Measurements from ENCODE around the gene KRT6C.
"Not testable (repeated sequence)": the region's sequence is repeated elsewhere in the genome, so short reads cannot be mapped to it uniquely, and the experiment has no call there.

The KRT6C gene

DNA sequence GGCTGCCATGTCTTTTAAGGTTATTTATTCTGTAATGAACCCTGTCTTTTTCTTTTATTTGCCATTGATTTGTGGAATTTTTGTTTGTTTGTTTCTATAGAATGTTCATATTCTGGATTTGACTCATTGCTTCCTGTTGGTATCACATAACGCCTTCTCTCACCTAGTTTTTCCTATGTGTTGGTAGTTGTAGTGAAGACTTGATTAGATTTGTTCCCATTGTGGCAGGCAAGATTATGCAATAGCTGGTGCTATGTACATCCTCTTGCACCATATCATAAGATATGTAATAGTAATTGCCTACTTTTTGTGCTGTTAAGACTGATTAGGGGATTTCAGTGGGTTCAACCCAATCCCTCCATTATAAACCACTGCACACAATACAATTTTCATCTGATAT lies 17.8 kb downstream of the KRT6C start:
- DNase-seq (ENCODE audit: low read depth in 2 of 2), result no peak

GRCh38 chr12:52454411-52455201 lies 19.0 kb downstream of the KRT6C start:
- DNase-seq (ENCODE audit: low read depth in 2 of 2), result no peak

DNA sequence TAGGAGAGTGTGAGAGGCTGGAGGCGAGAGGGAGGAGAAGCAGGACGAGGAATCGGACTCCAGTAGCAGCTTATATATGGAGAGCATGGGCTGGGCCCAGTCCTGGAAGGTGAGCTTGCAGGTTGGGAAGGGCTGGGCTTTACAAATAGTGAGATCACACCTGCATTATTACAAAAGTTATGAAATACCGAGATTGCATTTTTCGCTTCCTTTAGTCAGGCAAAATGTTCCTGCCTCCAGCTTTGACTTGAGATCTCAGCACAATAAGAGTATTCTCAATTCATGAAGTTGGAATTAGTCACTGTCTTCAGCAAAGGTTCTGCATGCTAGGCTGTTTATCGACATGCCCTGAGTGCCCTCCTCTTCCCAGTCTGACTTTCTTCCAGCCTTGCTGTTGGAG lies 21.5 kb downstream of the KRT6C start, which contains the start of gene KRT6B:
KRT6B (minus strand) TSS at position 46 of the 400 bp plus-strand sequence. CDS start 68 bp downstream, outside the sequence.
- no peak for DNase-seq (ENCODE audit: low read depth in 2 of 2)

DNA sequence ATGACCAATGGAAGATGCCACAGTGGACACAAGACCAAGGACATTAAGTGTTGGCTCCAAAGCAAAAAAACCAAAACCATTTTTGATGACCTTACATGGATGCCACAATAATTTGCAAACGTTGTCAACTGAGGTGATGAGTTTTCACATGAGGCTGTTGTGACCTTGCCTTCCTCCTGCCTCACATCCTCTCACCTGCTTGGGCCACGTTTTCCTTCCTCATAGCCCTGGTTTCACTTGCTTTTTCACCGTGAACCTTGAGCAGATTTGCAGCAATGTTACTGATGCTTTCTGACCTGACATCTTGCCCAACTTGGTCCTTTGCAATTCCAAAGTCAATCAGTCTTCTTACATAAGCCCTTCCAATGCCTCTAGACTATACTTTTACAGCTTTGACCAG lies 25.4 kb downstream of the KRT6C start:
- no peak for DNase-seq (ENCODE audit: low read depth in 2 of 2)

GRCh38 chr12:52447196-52447595 lies 26.4 kb downstream of the KRT6C start:
- DNase-seq (ENCODE audit: low read depth in 2 of 2), result not testable (repeated sequence)

DNA sequence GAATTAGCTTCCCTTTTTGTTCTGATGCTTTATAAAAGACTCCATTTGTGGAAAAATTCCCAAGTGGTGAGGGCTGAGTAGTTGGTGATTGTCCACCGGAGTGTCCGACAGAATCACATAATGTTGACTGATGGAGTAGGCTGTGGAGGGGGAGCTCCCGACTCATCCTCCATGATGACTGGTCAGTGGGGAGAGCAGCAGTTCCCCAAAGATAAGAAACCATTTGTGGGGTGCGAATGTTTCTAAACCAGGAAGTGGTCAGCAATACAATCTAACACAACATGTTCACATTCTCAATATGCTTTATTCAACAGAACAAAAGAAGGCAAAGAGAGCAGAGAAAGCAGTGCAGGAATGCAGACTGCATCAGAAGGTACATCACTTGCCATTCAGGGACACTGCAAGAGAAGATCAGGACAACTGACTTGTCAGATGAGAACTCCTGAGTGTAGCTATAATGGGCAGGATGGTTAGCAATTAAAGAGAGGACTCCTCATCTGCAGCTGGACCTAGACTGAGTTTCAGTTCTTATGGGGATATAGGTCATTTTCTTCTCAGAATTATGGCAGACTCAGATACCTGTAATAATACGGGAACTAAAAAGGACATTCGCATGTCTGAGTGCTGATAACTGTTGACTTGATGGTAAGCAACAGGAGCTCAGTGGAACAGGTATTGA lies 27.1 kb downstream of the KRT6C start:
- DNase-seq (ENCODE audit: low read depth in 2 of 2), result no peak

DNA sequence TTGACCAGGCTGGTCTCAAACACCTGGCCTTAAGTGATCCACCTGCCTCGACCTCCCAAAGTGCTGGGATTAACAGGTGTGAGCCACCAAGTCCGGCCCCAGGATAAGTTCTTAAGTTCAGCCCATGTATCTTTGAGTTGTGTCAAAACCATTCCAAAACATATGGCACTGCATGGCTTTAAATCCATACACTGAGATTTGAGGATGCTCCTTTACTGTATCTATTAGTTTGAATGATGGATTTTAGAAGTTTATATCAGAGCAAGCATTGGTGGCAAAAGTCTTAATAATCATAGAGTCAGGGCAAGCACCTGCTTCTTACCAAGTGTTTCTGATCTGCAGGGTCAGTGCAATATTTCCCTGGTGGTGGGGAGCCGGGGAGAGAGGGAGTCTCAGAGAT lies 27.7 kb downstream of the KRT6C start:
- no peak for DNase-seq (ENCODE audit: low read depth in 2 of 2)

- DNase-seq (ENCODE audit: low read depth in 2 of 2), result no peak
These were observed 28.7 kb downstream of the KRT6C start for GRCh38 chr12:52444647-52445595.

- no peak for DNase-seq (ENCODE audit: low read depth in 2 of 2)
These were observed 29.6 kb downstream of the KRT6C start for GRCh38 chr12:52443966-52444365.

- no peak for DNase-seq (ENCODE audit: low read depth in 2 of 2)
These were observed 31.0 kb downstream of the KRT6C start for GRCh38 chr12:52442600-52443061.

GRCh38 chr12:52441320-52441911 lies 32.2 kb downstream of the KRT6C start:
- no peak for DNase-seq (ENCODE audit: low read depth in 2 of 2)

DNA sequence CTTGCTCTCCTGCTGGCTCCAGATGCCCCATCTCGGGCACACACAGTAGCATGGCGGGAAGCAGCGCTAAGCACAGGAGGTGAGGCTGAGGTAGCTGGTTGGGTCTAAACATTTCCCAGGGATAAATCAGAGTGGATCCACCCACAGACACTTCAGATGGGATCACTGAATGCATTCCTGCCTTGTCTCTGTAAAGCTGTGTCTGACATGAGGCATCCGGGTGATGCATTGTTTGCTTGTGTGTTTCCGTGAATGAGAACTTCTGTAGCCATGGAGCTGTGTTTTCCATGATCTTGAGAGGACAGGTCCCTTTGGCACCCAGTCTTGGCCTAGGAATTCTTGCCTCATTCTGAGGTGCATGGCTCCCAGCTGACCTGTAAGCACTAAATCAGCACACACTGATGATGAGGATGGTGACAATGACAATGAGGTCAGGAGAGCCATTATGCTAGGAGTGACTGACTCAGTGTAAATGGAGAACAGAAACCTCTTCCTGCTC lies 32.7 kb downstream of the KRT6C start:
- no peak for DNase-seq (ENCODE audit: low read depth in 2 of 2)

GRCh38 chr12:52439845-52440244 lies 33.8 kb downstream of the KRT6C start:
- no peak for DNase-seq (ENCODE audit: low read depth in 2 of 2)

DNA sequence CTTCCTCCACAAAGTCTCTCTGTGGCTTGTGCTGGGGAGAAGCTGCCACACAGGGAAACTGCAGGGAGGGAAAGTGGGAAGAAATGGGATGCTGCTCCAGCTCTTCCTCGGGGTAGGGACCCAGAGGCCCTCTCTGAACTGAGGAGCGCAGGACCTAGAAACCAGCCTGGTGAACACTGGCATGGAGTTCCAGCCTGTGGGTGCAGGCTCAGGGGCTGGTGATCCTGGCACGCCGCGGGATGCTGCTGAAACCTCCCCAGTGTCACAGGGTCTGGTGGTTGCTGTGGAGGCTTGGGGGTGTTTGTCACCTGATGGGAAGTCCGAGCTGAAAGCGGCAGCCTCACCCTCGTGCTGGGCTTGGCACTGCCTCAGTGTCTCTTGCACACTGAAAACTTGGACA lies 34.2 kb downstream of the KRT6C start:
- no peak for DNase-seq (ENCODE audit: low read depth in 2 of 2)

DNA sequence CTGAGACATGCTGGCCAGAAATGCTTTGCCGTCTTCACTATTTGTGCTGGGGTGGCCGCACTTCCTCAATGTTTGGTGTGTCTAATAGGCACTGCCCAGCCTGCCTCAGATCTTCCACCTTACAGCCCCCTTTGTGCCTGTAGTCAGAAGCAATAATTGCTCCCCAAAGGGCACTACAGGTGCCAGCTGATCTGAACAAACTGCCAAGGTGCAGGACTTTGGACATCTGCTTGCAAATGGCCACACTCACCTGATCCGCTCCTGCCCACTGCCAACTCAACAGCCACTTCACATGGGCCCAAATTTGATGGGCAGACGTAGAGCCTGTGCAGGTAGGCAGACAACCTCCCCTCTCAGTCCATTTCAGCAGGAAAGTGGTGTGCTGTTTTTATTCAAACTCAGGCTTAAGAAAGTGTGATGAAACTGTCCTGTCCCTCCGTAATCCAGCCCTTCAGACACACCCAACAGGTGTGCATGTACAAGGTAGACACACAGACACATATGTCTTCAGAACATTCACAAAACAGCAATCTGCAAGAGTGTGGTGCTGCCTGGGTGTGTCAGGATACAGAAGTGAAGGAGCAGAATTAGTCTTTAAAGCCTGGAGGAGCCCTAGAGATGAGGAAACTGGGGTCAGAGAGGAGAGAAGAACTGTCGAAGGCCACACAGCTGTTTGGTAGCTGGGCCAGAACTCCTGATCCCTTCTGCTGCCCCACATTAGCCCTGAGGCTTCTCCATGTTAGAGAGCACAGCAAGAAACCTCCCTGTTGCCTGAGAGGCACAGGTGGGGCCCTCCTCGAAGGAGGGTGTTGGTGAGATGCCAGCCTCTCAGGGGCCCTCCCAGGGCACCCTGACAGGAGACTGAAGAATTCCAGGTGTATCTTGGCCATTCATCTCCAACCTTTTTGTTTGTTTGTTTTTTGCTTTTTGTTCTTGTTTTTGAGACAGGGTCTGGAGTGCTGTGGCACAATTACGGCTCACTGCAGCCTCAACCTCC lies 35.0 kb downstream of the KRT6C start:
- DNase-seq (ENCODE audit: low read depth in 2 of 2), result no peak

DNA sequence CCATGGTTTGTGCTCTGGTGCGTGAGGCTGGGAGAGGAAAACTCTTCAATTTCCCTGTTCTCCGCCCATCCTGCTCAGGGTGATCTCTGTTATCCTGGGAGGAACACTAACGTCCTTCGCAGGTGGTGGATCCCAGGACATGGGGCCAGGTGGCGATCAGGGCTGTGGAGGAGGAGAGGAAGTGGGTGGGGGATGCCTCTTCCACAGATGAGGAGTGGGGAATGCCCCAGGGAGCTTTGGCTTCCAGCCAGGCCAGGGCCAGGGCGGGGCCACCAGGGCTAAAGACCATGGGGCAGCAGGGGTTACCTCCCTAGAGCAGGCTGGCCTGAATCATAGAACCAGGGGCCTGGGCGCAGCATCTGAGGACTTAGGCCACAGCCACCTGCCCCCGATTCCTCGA lies 36.1 kb downstream of the KRT6C start:
- no peak for DNase-seq (ENCODE audit: low read depth in 2 of 2)

- no peak for DNase-seq (ENCODE audit: low read depth in 2 of 2)
These were observed 36.7 kb downstream of the KRT6C start for GRCh38 chr12:52436828-52437474.

DNA sequence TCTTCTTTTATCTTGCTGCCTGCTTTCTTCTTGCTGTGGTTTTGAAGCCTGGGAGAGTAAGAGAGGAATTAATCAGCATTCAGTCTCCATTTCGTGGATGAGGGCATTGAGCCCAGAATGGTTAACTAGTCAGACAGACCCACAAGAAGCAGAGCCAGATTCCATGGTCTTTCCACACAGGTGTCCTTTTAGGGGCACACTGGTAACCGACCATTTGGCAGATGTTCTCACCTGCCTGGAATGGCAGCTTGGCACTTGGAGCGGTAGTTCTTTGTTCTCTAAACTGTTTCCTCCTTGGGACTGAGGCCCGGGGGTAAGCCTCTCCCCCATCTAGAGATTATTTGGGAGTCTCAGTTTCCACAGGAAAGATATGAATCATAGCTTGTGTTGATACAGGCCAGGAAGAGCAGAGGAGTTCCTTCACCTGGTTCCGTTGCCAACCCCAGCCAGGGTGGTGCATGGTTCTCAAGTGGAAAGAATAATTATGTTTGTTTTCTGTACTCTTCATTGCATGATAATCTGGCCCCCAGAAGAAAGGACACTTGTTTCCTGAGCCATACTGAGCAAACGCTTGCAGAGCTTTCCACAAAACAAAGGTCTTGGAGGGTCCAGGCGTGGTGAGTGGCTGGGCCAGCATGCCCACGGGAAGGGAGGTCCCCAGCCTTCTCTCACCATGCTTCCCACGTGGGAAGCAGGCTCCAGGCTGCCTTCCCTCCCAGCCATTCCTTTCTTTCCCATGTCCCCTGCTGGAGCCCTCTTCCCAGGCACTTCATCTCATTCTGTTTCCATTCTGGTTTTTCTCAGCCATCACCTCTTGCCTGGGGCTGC lies 37.4 kb downstream of the KRT6C start:
- DNase-seq (ENCODE audit: low read depth in 2 of 2), result no peak

GRCh38 chr12:52435659-52435999 lies 38.0 kb downstream of the KRT6C start:
- no peak for DNase-seq (ENCODE audit: low read depth in 2 of 2)

All from stimulated activated CD8-positive, alpha-beta memory T cell treated with anti-CD3 and anti-CD28 coated beads, Interleukin-15, amount 100 ng/mL, for 48 hours (primary cell).